K562 (cell line): Measurements from ENCODE around the gene AGK. TPM values are rescaled to one million over a fixed set of nuclear protein-coding genes. Genes with fewer than 3 reads are reported as not detected.

Experiments
- ATAC-seq: fragments of 200-7000 bp; cut with Tn5 transposase; 3 replicates; pipeline ENCODE4 v1.9.1; 2020; ENCODE audit warnings: moderate library complexity
- BruUV-seq: library from RNA; stranded (reverse); fragments of 400-500 nt; replicated peaks from 2 replicates; lab custom pipeline; 2021; lab: Mats Ljungman, UMichigan
- CTCF ChIA-PET: fragments of 300-600 bp; formaldehyde crosslinking; extraction: SDS; loops from one replicate; lab custom pipeline; 2021; ENCODE audit warnings: low intra/inter-chr PET ratio; lab: Yijun Ruan, JAX
- POLR2A ChIA-PET: fragments of 300-600, 350-650 bp; sonication (Branson Sonifier 250); formaldehyde crosslinking; extraction: SDS; loops from one replicate; lab custom pipeline; 2021; ENCODE audit warnings: antibody characterized with exemption, inconsistent platforms; lab: Yijun Ruan, JAX
- DNase-seq, 4 experiments: peaks; one replicate each; pipeline versions ENCODE4 v3.0.0 to v3.0.0-alpha.2; 2011 to 2018; ENCODE audit warnings: low spot score in 3 of 4, mixed read lengths in 3 of 4; ENCODE audit errors: extremely low read depth in 1 of 4
- FAIRE-seq: peaks from 2 replicates; lab custom pipeline; 2011; peaks lifted over from hg19 to GRCh38; lab: Jason Lieb, UNC
- H2AFZ ChIP-seq: 2 replicates; pipeline ENCODE4 v1.6.0; 2011; ENCODE audit warnings: low read depth, low read length, control low read depth, inconsistent platforms
- H3K27ac ChIP-seq: fragments of 200-600 bp; 3 replicates; pipeline ENCODE4 v1.8.0; 2011; ENCODE audit warnings: low read depth, mild to moderate bottlenecking, control low read depth, inconsistent platforms, low read length, moderate library complexity, mixed read lengths; ENCODE audit errors: extremely low read depth
- H3K27me3 ChIP-seq, 2 experiments: fragments of 300-600 bp in 1 of 2; 2 replicates in 1 of 2; 3 replicates in 1 of 2; pipeline versions ENCODE4 v1.6.0 to v1.8.0; 2011; ENCODE audit warnings: inconsistent platforms in 2 of 2, low read length in 2 of 2, mild to moderate bottlenecking in 1 of 2, mixed read lengths in 1 of 2, moderate library complexity in 1 of 2; ENCODE audit not compliant: control insufficient read depth in 2 of 2, insufficient read depth in 2 of 2
- H3K36me3 ChIP-seq: fragments of 300-600 bp; 3 replicates; pipeline ENCODE4 v1.8.0; 2011; ENCODE audit warnings: mild to moderate bottlenecking, low read length, inconsistent platforms; ENCODE audit not compliant: control insufficient read depth, insufficient read depth
- H3K4me1 ChIP-seq, 2 experiments: fragments of 200-600 bp in 1 of 2; replicated peaks in 1 of 2; 2 replicates in 1 of 2; 3 replicates in 1 of 2; pipeline versions ENCODE4 v1.5.1 to v1.8.0; 2011; ENCODE audit warnings: inconsistent platforms in 2 of 2, low read length in 2 of 2, mild to moderate bottlenecking in 1 of 2, mixed read lengths in 1 of 2, moderate library complexity in 1 of 2; ENCODE audit not compliant: control insufficient read depth in 2 of 2, insufficient read depth in 2 of 2
- H3K4me2 ChIP-seq: 2 replicates; pipeline ENCODE4 v1.6.1; 2011; ENCODE audit warnings: low read length, control low read depth, inconsistent platforms, mixed read lengths; ENCODE audit not compliant: insufficient read depth
- H3K4me3 ChIP-seq: fragments of 200-600 bp; sonication (generic), shearing (Covaris generic); 2 replicates; pipeline ENCODE4 v1.5.1; 2016; ENCODE audit warnings: control low read depth, inconsistent platforms
- H3K79me2 ChIP-seq: fragments of 200-600 bp; 3 replicates; pipeline ENCODE4 v1.8.0; 2011; ENCODE audit warnings: low read length, inconsistent platforms; ENCODE audit not compliant: control insufficient read depth, insufficient read depth
- H3K9ac ChIP-seq, 2 experiments: 2 replicates each; pipeline versions ENCODE4 v1.6.0 to v1.6.1; 2011; ENCODE audit warnings: low read depth in 2 of 2, low read length in 2 of 2, control low read depth in 1 of 2, inconsistent platforms in 1 of 2, mild to moderate bottlenecking in 1 of 2, mixed read lengths in 1 of 2; ENCODE audit not compliant: insufficient read depth in 1 of 2
- H3K9me1 ChIP-seq: one replicate; pipeline ENCODE4 v1.6.0; 2011; ENCODE audit warnings: inconsistent platforms, mild to moderate bottlenecking, low read length, moderate library complexity; ENCODE audit not compliant: control insufficient read depth, insufficient read depth
- H3K9me3 ChIP-seq: replicated peaks from 2 replicates; pipeline ENCODE4 v1.5.1; 2011; ENCODE audit warnings: low read depth, low read length, inconsistent platforms; ENCODE audit not compliant: control insufficient read depth, insufficient read depth
- H4K20me1 ChIP-seq: replicated peaks from 2 replicates; pipeline ENCODE4 v1.6.1; 2011; ENCODE audit warnings: low read length, inconsistent platforms, mixed read lengths; ENCODE audit not compliant: control insufficient read depth, insufficient read depth
- BRD4 ChIP-seq: fragments of 200-600 bp; sonication (generic); IDR thresholded peaks from 2 replicates; pipeline ENCODE4 v1.6.1; 2017; ENCODE audit warnings: inconsistent platforms
- CREB1 ChIP-seq, 2 experiments: sonication (generic) in 1 of 2; formaldehyde crosslinking in 1 of 2; IDR thresholded peaks; 2 replicates each; pipeline versions ENCODE4 v1.6.1 to v1.8.0; 2012 to 2022; ENCODE audit warnings: inconsistent platforms in 1 of 2, mild to moderate bottlenecking in 1 of 2, missing genetic modification reagents in 1 of 2, moderate library complexity in 1 of 2
- HCFC1 ChIP-seq: IDR thresholded peaks from 2 replicates; pipeline ENCODE4 v1.6.1; 2012; ENCODE audit warnings: low read depth, low read length, improper control_type of control experiment
- PCBP1 ChIP-seq: fragments of 200-400 bp; formaldehyde crosslinking; IDR thresholded peaks from 2 replicates; pipeline ENCODE4 v1.6.1; 2018; ENCODE audit warnings: mild to moderate bottlenecking, low read depth, low read length; ENCODE audit not compliant: poor library complexity, severe bottlenecking
- STAT5A ChIP-seq: IDR thresholded peaks from 2 replicates; pipeline ENCODE4 v1.6.1; 2012; ENCODE audit warnings: low read length, inconsistent platforms, borderline replicate concordance
- TAF9B ChIP-seq: fragments of 450-650 bp; IDR thresholded peaks from 2 replicates; pipeline ENCODE4 v1.6.1; 2018; ENCODE audit warnings: mild to moderate bottlenecking; ENCODE audit not compliant: partially characterized antibody
- TBL1XR1 ChIP-seq, 2 experiments: IDR thresholded peaks; 2 replicates each; pipeline ENCODE4 v1.6.1; 2012; ENCODE audit warnings: improper control_type of control experiment in 2 of 2, low read length in 2 of 2, mild to moderate bottlenecking in 1 of 2
- ZBTB33 ChIP-seq: sonication (generic); formaldehyde crosslinking; IDR thresholded peaks from 2 replicates; pipeline ENCODE4 v1.8.1; 2023; ENCODE audit warnings: mild to moderate bottlenecking, missing genetic modification reagents
- ZNF717 ChIP-seq: fragments of 250-450 bp; sonication (Bioruptor Pico); IDR thresholded peaks from 2 replicates; pipeline ENCODE4 v1.5.0; 2021
- ZNF77 ChIP-seq: fragments of 250-450 bp; sonication (Bioruptor Pico); IDR thresholded peaks from 2 replicates; pipeline ENCODE4 v1.5.0; 2020
- WGBS: fragments of 100-300 bp; shearing (Covaris generic); methylation state at CpG from one replicate; pipeline ENCODE4 v1.1.6; 2016; ENCODE audit warnings: low coverage, mixed read lengths; ENCODE audit not compliant: insufficient coverage; ENCODE audit errors: missing lambda C conversion rate; 5-methylcytosine and 5-hydroxymethylcytosine counted together
- in situ Hi-C: fragments of 300-500 bp; cut with MboI; formaldehyde crosslinking; loops from 4 replicates; pipeline ENCODE4 v1.15.0; 2018; ENCODE audit warnings: inconsistent platforms, mixed read lengths
- intact Hi-C: fragments of 100-400 bp; cut with micrococcal nuclease; formaldehyde crosslinking; loops from 2 replicates; pipeline ENCODE4 v1.14.2; 2022
- polyA plus RNA-seq, 8 experiments: library from polyadenylated mRNA; depleted of rRNA in 4 of 8; stranded (reverse) in 5 of 8; unstranded in 3 of 8; fragments of >200 nt; fragmentation: Nextera tagmentation in 2 of 8; fragmentation: Illumina TruSeq in 1 of 8; extraction: Ambion mirVana in 2 of 8; extraction: Trizol in 1 of 8; gene quantifications; 2 replicates each; pipeline versions ENCODE4 v1.2.1 to v1.2.3, GENCODE V29; 2011 to 2014; ENCODE audit warnings: inconsistent platforms in 1 of 8, missing spikeins in 1 of 8
- total RNA-seq, 7 experiments: library from RNA; depleted of rRNA in 6 of 7; stranded (reverse); fragments of >200 nt in 6 of 7; fragmentation: Illumina TruSeq in 2 of 7; extraction: Trizol in 2 of 7; gene quantifications; 2 replicates each; pipeline versions ENCODE4 v1.2.1 to v1.2.3, GENCODE V29; 2011 to 2021; ENCODE audit warnings: low replicate concordance in 1 of 7

Gene AGK
- total and polyA plus RNA-seq, 9 of the 15 experiments (the other 6 are each of a cell fraction or from before 2014, with no cell fraction given) = 50.7 to 128 (median 71.8) TPM

DNA sequence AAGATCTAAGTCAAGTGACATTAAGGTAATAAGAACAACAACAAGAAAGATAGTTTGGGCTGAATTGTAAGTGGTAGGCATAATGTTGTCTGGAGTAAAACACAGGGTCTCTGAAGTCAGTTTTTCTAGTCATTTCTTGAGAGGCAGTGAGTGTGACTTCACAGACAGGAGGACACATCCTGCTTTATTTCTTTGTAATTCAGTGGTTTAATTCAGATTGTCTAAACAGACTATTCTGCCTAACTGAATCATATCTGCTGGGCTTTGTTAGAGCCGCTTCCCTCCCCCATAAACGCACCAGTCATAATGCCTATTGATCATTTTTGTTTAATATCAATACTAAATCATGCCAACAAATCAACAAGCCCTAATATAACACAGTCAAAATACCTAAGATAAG, 46.8 kb downstream of the AGK start:
- intact Hi-C loops = no loop called here
- FAIRE-seq = no peak
- CTCF ChIA-PET = no interaction called here

More for the DNA sequence above, 46.8 kb downstream of the AGK start:
- Histone ChIP-seq H3K9me1 (no peaks in the 10 kb centered on the region), H3K4me1 (peaks cover 0 to 4% of the 10 kb centered on the region in 2 experiments; a peak in 2 of 5 replicates), H3K36me3 (peaks cover 54% of the 10 kb centered on the region; the same call in 2 of the 3 replicates), H2AFZ (no peak overlapping the region), H3K79me2 (no peaks in the 10 kb centered on the region), H3K27me3 (no peaks in the 10 kb centered on the region), H3K4me3 (no peak overlapping the region), H3K9me3 (no peaks in the 10 kb centered on the region), H4K20me1 (no peaks in the 10 kb centered on the region), H3K27ac (no peak overlapping the region), H3K4me2 (no peak overlapping the region), H3K9ac (no peak overlapping the region)
- BruUV-seq = no TSS peak
- POLR2A ChIA-PET = no interaction called here
- no peak for ATAC-seq
- DNase-seq = no peak
- in situ Hi-C loops = no loop called here
- TF ChIP-seq ZNF77 (CRISPR knock-in tag) (no peak), PCBP1 (no peak), STAT5A (no peak), BRD4 (no peak), TBL1XR1 (IDR thresholded peaks at IDR 0.05; ENCODE audit: low read length in 2 of 2) (no peak), TAF9B (no peak), CREB1 (IDR thresholded peaks at IDR 0.05) (no peak), CREB1 (CRISPR knock-in tag; IDR thresholded peaks at IDR 0.05) (no peak), ZBTB33 (CRISPR knock-in tag) (no peak), ZNF717 (CRISPR knock-in tag) (no peak), HCFC1 (no peak)
- 91% methylated on average over 2 of the region's 2 CpGs for WGBS
